SH-SY5Y (cell line): Measurements from ENCODE around the gene FGF11.

ENCODE experiments used
- GATA2 ChIP-seq: IDR thresholded peaks from 2 replicates; pipeline ENCODE4 v1.6.1; 2011; ENCODE audit warnings: mild to moderate bottlenecking, low read depth, low read length
- GATA3 ChIP-seq: IDR thresholded peaks from 2 replicates; pipeline ENCODE4 v1.6.1; 2011; ENCODE audit warnings: low read depth, mild to moderate bottlenecking, low read length, moderate library complexity

GRCh38 chr17:7440113-7440833 is 961 bp downstream of the FGF11 start:
- TF ChIP-seq GATA2, result no peak
- no peak for TF ChIP-seq GATA3
